GM12875 (cell line): ENCODE data around the gene HSP90B1.

Experiments used
- H3K4me3 ChIP-seq: one replicate; pipeline ENCODE4 v1.5.1; 2011; ENCODE audit warnings: low read depth, low read length, control low read depth
- TF ChIP-seq, protein P1 (sequence below): IDR thresholded peaks from 2 replicates; pipeline ENCODE4 v1.5.1; 2011; ENCODE audit warnings: low read depth, mild to moderate bottlenecking, control low read depth, inconsistent platforms, low read length, moderate library complexity, borderline replicate concordance; ENCODE audit not compliant: insufficient read depth

The HSP90B1 gene

DNA sequence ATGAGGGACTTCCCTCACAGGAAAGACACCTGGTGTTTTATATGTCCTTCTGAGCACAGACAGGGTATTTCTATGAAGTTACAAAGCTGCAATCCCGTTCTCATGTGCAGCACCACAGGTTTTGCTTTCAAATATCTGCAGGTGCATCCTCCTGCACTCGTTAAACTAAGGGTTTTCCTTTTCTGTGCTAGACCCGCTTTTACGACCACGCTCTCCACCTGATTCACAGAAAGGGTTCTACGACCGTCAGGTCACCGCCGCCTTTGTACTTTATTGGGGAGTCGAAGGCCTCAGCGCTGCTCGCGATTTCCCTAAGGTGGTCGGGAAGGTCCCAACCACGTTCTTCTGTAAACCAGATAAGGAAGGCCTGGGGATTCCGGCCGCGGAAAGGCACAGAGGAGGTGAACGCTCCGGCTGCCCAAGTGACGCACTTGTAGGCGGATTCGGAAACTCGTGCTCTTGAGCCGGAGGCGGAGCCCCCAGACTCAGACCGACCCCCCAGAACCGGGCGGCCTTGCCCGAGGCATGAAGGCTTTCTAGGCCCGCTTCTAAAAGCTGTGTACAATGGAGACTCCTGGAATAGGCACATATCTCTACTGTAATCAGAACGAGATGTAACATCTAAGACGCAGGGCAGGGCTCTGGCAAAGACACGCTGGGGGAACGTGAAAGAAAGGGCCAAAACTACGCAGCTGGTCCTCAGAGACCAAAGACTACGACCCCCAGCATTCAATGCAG is 995 bp upstream of the HSP90B1 start:
- peak overlapping the region; percentile 54 for H3K4me3 ChIP-seq
- TF ChIP-seq, protein P1, sequence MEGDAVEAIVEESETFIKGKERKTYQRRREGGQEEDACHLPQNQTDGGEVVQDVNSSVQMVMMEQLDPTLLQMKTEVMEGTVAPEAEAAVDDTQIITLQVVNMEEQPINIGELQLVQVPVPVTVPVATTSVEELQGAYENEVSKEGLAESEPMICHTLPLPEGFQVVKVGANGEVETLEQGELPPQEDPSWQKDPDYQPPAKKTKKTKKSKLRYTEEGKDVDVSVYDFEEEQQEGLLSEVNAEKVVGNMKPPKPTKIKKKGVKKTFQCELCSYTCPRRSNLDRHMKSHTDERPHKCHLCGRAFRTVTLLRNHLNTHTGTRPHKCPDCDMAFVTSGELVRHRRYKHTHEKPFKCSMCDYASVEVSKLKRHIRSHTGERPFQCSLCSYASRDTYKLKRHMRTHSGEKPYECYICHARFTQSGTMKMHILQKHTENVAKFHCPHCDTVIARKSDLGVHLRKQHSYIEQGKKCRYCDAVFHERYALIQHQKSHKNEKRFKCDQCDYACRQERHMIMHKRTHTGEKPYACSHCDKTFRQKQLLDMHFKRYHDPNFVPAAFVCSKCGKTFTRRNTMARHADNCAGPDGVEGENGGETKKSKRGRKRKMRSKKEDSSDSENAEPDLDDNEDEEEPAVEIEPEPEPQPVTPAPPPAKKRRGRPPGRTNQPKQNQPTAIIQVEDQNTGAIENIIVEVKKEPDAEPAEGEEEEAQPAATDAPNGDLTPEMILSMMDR = no peak

DNA sequence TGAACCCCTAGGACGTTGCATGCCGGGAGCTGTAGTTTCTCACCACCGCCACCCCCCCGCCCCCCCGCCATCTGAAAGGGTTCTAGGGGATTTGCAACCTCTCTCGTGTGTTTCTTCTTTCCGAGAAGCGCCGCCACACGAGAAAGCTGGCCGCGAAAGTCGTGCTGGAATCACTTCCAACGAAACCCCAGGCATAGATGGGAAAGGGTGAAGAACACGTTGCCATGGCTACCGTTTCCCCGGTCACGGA is 501 bp upstream of the HSP90B1 start:
- TF ChIP-seq, protein P1 = no peak
- H3K4me3 ChIP-seq = peak overlapping the region; percentile 54

DNA sequence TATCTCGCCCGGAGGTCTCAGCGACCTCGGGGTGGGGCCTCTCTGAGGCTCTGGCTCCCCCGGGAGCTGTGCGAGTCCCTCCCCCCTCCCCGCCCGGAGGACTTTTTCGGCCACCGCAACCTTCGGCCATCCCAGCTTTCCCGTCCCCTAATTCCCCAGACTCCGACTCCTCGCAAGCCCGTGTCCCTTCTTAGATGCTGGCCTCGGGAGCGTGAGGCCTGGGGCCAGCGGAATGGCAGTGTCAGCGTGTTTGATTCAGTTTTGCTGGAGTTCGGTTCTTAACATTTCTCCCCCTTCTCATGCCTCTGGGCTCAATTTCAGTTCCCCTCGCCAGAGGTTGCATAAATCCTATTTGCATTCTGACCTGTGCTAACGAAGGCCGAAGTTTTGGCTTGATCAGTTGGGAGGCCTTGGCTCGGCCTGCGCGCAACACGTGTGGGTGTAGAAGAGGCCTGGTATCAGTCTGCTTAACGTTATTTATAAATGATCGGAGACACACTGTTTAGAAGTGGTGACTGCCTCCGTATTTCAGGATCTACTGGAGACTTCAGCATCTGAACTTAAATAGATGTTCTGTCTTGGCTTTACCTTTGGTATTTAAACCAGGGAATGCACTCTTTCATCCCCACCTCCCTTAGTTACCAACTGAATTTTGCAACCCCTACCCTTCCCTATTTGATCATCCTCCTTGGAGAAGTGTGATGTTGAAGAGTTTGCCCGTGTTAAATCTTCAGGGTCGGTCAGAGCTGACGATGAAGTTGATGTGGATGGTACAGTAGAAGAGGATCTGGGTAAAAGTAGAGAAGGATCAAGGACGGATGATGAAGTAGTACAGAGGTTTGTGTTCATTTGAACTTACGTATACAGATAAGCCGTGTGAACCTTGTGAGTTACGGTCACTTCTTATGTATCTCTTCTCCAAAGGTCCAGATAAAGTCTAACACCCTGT is 851 bp downstream of the HSP90B1 start:
- peak overlapping the region; percentile 89 for H3K4me3 ChIP-seq
- TF ChIP-seq, protein P1 = no peak

DNA sequence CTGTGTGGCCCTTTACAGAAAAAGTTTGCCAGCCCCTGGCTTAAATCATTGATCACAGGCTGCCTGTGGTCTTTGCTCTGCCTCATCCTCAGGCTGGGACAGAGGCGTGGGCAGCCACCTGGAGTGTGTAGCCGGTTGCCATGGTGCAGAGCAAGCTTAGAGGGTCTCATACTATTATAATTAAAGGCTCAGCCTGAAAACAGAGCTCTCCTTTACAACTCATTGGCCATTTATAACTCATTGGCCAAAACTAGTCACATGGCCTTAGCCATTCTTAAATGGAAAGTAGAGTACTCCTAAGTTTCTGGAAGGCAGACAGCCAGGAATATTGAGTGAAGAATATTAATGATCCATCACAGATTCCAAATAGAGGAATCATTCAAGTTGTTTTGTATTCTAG is 3.0 kb downstream of the HSP90B1 start:
- TF ChIP-seq, protein P1 = no peak
- H3K4me3 ChIP-seq = no peak overlapping the region

DNA sequence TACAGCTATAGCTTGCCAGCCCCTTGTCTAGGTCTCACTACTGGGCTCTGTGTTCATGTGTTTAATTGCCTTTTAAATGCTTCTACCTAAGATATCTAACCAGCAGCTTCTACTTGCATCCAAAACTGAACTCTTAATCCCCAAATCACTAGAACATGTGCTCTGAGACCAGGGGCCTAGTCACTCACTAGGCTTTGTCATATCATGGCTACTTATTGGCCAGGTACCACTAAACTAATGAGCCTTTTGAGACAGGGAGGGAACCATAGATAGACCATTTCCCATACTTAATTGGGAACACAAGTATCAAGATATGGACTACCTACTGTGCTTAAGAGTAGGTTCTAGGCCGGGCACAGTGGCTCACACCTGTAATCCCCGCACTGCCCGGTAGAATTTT is 6.5 kb downstream of the HSP90B1 start:
- TF ChIP-seq, protein P1 = no peak
- H3K4me3 ChIP-seq = no peak overlapping the region

DNA sequence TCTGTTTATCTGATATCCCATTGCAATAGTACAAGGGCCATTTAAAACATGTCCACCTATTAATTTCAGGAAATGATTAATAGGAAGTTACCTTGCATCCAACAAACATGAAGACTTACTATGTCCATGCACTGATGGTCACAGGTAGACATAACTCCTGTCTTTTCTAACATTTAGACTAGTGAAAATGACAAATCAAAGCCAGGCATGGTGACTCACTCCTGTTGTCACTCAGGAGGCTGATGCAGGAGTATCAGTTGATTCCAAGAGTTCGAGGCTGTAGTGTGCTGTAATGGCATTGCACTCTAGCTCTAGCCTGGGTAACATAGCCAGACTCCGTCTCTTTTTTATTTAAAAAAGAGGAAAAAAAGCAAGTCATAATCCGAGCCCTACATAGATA is 14.8 kb downstream of the HSP90B1 start:
- no peak overlapping the region for H3K4me3 ChIP-seq
- TF ChIP-seq, protein P1 = no peak
